ENCODE measurements around the gene XPNPEP1.

The XPNPEP1 gene

DNA sequence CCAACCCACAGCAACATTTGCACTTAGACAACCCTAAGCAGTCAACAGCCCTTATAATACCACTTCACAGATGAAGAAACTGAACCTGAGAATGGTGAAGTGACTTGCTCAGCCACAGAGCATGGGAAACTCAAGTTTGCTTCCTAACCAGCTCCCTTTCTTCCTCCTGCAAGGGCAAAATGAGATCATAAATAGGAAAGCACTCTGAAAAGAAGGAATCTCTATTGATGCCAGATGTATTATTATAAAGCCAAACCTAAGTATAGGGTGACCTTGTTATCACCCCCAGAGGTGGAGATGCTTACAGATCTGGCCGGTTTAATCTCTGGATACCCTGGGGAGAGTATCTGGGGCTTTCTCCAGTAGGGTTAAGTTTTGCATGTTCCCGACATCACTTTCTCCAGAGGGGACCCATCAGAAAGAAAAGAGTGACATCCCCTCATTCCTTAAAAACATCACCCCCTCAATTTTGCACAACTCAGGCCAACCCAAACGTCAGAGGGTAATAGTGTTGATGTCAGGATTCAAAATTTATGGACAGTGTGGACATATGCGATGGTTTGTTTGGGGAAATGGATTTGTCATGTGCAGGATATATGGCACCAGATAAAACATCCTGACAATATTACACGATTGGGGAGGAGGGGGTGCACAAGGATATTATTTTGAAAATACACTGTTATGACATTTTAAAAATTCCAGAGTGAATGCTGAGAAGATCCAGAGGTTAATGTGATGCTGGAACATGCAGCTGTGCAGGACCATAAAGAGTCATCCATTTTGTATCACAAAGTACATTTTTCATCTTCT lies 24.0 kb upstream of the XPNPEP1 start:
- DNase-seq, result no peak

- DNase-seq, result no peak
These were observed 23.4 kb upstream of the XPNPEP1 start for GRCh38 chr10:109946680-109947079.

- no peak for DNase-seq
These were observed 22.3 kb upstream of the XPNPEP1 start for GRCh38 chr10:109945473-109946177.

- no peak for DNase-seq
These were observed 21.3 kb upstream of the XPNPEP1 start for GRCh38 chr10:109944613-109945012.

DNA sequence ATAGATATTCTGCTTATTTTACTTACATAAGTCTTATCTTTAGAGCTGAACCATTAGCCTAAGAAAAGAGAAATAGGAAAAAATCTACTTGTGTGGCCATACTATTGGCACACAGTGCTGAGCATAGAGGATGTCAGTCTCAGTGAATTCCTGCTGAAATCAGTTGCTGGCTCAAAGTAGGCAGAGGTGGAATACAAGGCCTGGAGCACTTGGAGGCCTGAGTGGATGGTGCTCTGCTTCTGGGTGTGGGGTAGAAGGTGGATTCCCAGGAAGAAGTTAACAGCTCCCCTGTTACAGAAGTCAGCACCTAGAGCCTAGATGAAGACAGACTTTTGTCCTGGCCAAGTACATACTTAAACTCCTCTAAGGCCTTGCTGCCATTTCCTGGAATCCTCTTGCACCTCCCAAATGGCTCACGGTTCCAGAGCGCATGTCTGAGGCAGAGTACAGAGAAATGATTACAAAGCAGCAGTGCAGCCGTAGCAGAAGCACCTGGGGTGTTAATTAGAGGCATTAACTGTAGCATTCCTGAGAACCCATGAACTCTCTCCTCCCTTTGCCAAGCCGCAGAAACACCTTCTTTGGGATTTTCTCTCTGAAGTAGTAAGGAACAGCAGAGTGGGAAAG lies 18.0 kb upstream of the XPNPEP1 start:
- no peak for DNase-seq

- DNase-seq, result no peak
These were observed 17.2 kb upstream of the XPNPEP1 start for GRCh38 chr10:109940553-109940952.

- no peak for DNase-seq
These were observed 16.8 kb upstream of the XPNPEP1 start for GRCh38 chr10:109940117-109940516.

- no peak for DNase-seq
These were observed 16.1 kb upstream of the XPNPEP1 start for GRCh38 chr10:109939315-109939961.

GRCh38 chr10:109937460-109938065 lies 14.3 kb upstream of the XPNPEP1 start:
- DNase-seq, result no peak

DNA sequence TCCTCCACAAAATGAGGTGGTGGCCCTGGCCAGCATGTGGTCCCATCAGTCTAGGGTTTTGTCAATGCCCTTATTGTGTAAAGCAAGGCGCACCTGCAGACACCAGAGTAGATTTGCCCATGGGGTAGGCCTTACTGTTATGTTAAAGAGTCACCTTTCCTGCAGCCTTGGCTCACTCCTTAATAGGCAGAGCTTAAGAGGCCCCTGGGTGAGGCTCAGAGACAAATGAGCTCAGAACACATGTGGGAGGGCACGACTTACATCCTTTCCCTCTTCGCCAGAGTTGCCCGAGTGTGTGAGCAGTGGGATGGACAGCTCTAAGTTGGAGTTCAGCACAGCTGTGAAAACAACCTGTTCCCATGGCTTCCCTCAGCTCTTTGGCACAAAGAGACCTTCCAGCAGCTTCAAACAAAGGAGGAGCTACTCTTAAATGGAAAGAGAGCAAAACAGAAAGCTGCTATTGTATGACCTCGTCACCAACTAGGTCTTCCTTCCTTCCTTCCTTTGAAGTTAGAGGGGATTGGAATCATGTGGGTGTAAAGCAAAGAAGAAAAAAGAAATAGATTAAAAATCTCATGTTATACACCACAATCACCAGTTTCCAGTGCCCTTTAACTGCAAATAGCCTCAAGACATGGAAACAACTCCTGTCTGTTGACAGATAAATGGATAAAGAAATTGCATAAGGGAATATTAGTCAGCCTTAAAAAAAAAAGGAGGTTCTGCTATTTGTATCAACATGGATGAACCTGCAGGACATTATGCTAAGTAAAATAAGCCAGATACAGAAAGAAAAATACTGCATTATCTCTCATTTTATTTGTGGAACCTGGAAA lies 11.9 kb upstream of the XPNPEP1 start:
- DNase-seq, result no peak

DNA sequence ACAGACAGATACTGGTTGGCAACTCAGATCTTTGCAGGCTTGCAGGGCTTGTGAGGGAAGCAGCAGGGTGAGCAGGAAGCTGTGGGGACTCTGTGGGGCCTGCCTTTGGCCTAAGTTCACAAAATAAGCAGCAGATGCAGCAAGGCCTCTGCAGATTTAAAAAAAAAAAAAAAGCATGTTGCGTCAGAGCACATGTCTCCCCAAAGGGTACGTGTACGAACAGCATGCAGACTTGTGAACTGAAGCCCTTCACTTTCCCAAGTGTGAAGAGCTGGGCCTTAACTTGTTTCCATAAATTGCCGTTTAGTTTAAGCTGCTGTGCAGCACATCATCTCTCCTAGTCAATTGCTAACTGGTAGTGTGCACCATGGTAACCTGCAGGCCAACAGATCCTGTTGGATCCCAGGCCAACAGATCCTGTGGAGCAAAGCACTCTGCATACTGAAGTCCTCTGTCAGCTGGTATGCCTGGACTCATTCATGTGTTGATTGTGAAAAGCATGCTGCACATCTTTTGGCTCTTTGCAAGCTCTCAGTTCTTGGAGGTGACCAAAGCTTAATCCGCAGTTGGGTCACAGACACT lies 10.8 kb upstream of the XPNPEP1 start:
- no peak for DNase-seq

GRCh38 chr10:109932968-109933367 lies 9.7 kb upstream of the XPNPEP1 start:
- no peak for DNase-seq

DNA sequence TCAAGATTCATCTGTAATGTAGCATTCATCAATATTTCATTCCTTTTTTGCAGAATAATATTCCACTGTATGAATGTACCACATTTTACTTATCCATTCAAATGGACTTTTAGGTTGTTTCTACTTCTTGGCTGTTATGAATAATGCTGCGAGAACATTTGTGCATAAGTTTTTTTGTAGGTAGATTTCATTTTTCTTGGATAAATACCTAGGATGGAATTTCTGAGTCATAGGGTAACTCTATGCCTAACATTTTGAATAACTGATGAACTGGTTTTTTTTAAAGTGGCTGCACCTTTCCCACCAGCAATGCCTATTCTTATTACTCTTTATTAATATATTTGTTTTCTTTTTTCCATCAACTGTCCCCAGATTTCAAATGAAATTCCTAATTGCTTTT lies 9.1 kb upstream of the XPNPEP1 start:
- DNase-seq, result no peak

- DNase-seq, result no peak
These were observed 7.9 kb upstream of the XPNPEP1 start for GRCh38 chr10:109931163-109931562.

- no peak for DNase-seq
These were observed 6.3 kb upstream of the XPNPEP1 start for GRCh38 chr10:109929501-109930219.

DNA sequence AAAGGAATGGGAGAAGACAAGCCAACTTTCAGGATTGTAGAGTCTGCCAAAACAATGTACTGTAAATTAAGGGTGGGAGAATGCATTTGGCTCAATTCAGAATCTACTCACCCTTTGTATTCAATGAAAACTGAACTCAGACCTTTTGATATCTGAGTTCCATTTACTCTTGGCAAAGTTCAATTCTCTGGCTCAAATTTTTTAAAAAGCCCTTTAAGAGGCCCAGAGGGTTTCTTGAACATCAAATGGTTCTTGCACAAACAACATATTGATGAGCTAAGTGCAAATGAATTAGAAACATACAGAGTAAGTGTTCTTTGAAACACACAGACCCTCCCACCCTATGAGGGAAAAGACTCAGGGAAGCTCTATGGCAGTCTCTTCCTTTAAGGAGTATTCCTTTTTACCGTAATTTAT lies 5.2 kb upstream of the XPNPEP1 start:
- no peak for DNase-seq

DNA sequence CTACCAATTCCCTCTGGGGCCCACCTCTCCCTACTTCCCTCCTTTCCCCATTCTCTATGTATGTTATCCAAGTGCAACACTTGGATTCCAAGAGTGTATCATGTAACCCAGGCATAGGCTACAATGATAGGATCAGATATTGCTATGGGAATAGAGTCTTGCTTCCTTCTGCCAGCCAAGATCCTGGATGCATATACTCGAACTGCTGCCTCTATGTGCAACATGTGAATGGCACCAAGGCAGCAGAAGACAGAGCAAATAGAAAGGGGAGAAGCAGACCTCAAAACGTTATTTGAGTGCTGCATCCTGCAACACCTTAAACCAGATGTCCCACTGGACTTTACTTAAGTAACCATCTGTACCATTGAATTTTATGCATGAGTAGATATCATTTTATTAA lies 3.5 kb upstream of the XPNPEP1 start:
- no peak for DNase-seq

DNA sequence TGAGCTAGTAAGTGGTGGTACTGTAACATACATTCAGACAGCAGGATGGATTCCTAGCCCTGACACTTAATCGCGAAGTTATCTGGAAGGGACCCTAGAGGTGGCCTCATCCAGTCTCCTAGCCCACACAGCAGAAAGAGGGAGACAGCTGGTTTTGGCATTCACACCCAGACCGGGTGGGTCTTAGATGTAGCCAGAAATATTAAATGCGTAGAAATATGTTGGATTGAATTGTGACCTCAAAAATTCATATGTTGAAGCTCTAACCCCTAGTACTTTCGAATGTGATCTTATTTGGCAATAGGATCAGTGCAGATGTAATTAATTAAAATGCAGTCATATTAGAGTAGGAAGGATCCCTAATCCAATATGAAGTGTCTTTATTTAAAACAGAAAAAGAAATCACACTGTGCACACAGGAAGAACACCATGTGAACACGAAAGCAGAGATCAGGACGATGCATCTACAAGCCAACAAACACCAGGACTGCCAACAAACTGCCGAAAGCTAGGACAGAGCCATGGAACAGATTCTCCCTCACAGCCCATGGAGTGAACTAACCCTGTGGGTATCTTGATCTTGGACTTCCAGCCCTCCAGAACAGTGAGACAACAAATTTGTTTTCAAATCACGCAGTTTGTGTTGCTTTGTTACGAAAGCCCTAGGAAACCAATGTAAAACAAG lies 2.9 kb upstream of the XPNPEP1 start:
- no peak for DNase-seq

DNA sequence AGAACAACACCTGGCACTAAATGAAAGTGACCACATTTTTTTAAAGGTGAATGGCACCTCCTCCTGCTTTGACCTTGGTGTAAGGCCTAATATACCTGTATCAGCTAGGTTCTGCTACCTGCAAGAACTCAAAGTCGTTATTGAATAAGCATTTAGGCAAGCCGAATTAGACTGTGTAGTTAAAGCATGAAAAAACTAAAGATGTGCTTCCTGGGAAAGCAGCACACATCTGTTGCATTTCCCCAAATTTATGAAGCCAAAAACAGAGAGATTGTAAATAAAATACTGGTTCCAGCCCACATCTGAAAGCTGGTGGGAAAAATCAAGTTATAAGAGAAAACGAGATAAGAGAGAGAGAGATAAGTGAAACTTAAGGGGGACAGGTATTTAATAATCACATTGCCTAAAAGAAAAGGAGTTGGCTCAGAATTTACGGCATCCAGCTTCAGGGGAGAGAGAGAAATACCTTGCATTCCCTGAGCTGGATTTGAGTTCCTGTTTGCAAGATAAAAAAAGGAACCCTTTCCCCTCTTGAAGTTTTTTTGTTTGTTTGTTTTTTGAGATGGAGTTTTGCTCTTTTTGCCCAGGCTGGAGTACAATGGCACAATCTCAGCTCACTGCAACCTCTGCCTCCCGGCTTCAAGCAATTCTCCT lies 1.8 kb upstream of the XPNPEP1 start:
- DNase-seq, result no peak

GRCh38 chr10:109924087-109924486 lies 776 bp upstream of the XPNPEP1 start:
- DNase-seq, result no peak
